SH-SY5Y (cell line): ENCODE measurements around the gene TCEA3.

Experiments used
- GATA2 ChIP-seq: IDR thresholded peaks from 2 replicates; pipeline ENCODE4 v1.6.1; 2011; ENCODE audit warnings: mild to moderate bottlenecking, low read depth, low read length
- GATA3 ChIP-seq: IDR thresholded peaks from 2 replicates; pipeline ENCODE4 v1.6.1; 2011; ENCODE audit warnings: low read depth, mild to moderate bottlenecking, low read length, moderate library complexity

- TF ChIP-seq GATA2, result no peak
- TF ChIP-seq GATA3, result no peak
Measured at GRCh38 chr1:23472351-23473036, 47.9 kb upstream of the TCEA3 start.
